A375 (cell line): ENCODE measurements around the gene ASCL4. TPM values are rescaled to one million over a fixed set of nuclear protein-coding genes. Genes with fewer than 3 reads are reported as not detected.

Experiments
- total RNA-seq: library from RNA; depleted of rRNA; stranded (reverse); fragments of >200 nt; shearing (Covaris generic); gene quantifications from 2 replicates; pipeline ENCODE4 v1.2.3, GENCODE V29; 2014; rRNA removed

The ASCL4 gene, protein sequence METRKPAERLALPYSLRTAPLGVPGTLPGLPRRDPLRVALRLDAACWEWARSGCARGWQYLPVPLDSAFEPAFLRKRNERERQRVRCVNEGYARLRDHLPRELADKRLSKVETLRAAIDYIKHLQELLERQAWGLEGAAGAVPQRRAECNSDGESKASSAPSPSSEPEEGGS
- not detected in 2 replicates for total RNA-seq

DNA sequence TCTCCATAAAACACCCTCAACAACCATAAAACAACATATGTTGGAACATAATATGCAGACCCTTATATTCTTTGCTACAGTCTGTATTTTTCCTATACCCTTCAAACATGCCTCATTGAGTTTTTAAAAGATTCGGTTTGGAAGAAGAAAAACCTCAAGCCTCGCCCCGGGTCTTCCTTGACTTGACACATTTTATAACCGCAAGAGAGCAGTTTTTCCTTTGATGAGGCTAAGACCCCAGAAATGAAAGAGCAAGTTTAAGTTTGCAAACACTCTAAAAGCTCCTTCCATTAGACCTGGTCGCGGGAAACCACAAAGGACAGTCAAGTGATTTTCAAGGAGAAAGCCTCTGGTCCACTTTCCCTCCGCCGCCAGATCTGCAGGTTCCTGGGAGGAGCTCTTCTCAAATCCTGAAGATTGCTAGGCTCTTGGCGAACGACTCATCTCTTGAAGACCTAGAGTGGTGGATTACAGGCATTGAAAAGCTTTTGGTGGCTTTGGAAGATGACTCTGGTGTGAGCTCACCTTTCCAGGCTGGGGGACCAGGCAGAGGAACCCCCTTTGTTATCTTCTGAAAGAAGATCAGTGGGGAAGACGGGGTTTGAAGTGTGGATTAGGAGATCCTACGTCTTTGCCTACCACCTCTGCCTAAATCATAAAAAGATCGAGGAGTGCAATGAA lies at the start of gene ASCL4:
Gene ASCL4, plus strand, starts transcription at position 356 of the 681 bp plus-strand sequence. CDS start 515 bp downstream, outside the sequence.

DNA sequence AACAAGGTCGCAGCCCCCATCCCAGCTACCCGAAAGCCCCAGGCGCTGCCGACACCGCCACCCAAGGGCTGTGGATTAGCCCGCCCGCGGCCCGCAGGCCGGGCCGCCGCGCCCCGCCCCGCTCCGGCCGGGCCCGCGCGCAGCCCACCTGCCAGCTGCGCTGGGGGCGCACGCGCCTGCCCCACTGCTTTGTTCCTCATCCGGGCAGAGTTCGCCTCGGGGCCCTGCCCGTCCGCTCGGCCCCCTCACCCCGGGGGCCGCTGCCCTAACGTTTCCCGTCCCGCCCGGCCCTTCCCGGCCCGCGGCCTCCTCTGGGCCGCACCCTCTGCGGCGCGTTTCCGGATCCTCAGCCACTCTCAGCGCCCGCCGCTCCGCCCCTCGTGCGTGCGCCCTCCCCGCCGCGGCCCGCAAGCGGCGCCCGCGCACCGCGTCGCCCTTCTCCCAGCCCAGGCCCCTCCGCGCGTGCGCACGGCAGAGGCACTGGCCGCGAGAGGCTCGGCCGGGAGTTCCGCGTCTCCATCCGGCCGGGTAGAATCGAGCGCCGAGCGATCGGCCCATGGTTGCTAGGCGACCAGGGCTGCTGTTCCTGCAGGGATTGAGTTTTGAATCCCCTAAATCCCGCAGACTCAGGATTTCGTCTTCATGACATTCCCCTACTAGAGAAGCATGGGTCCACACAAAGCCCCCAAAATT lies 13.5 kb upstream of the ASCL4 start, which contains the start of gene PRDM4:
Gene PRDM4, minus strand, starts transcription at position 329 of the 693 bp plus-strand sequence. CDS start 622 bp downstream, outside the sequence.

Other genes starting within 250 kb of the ASCL4 start
- 92.2 and 107 TPM in 2 replicates for gene PWP1, start 88.9 kb upstream of the ASCL4 start, total RNA-seq
- gene PRDM4, start 13.6 kb upstream of the ASCL4 start, total RNA-seq, result 26.8 and 27.2 TPM in 2 replicates